NCI-H2227 (cell line): ENCODE measurements around the gene NT5DC2.

Experiments
- DNase-seq: peaks from one replicate; lab custom pipeline; 2025; ENCODE audit not compliant: unreplicated experiment; lab: John Stamatoyannopoulos, UW

NT5DC2 gene

DNA sequence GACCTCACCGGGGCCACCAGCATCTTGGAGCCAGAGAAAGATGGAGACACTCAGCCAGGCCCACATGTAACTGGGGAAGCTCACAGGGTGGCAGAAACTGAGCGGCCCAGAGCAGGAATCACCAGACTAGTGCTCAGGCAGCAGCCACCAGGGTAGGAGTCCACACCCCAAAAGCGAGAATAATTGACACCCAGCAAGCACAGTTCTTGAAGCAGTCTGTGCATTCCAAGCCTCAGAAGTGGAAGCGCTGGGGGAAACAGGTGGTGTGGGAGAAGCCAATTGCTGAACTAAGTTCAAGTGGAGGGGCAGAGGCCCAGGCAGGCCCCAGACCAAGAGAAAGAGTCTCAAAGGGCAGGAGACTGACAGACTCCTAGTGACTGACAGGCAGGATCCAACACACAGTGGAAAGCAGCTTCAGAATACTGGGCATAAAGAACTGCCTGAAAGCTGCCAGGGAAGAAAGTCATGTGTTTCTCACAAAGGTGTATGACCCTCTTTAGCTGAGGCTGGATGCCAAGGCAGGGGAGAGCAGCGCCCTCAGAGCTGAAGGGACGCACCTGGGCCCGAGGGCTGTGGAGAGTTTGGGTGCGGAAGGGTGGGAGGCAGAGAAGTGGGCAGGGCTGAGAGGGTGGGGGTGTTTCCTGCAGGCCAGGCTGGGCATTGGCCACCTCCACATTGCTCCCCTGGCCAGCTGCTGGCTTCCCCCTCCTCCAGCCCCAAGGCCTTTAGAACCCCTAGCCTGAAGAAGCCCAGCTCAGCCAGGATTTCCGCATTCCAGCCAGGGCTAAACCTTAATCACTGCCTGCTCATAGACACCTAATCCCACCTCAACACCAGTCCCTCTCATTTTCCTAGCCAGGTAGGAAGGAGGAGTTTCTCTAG lies 7.7 kb downstream of the NT5DC2 start:
- DNase-seq = no peak

GRCh38 chr3:52524752-52525679 lies 8.6 kb downstream of the NT5DC2 start:
- no peak for DNase-seq

GRCh38 chr3:52524258-52524751 lies 9.4 kb downstream of the NT5DC2 start:
- no peak for DNase-seq

DNA sequence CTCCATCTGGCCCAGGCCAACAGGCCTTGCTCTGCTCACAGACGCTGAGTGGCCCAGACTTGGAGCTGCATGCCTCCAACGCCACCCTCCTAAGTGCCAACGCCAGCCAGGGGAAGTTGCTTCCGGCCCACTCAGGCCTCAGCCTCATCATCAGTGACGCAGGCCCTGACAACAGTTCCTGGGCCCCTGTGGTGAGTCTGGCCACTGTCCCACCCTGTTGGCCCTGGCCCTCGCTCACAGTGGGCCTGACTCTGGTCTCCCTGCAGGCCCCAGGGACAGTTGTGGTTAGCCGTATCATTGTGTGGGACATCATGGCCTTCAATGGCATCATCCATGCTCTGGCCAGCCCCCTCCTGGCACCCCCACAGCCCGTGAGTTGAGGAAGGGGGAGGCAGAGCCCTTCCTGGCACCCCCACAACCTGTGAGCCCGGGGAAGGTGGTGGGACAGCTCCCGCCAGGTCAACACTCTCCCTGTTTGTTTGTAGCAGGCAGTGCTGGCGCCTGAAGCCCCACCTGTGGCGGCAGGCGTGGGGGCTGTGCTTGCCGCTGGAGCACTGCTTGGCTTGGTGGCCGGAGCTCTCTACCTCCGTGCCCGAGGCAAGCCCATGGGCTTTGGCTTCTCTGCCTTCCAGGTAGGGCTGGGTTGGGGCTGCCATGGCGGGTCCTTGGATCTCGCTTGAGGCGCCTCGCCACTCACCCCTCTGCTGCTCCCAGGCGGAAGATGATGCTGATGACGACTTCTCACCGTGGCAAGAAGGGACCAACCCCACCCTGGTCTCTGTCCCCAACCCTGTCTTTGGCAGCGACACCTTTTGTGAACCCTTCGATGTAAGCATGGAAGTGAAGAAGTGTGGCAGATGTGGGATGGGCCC lies 10.0 kb downstream of the NT5DC2 start:
- DNase-seq = no peak

- DNase-seq = no peak
These were observed 10.9 kb downstream of the NT5DC2 start for GRCh38 chr3:52522651-52523251.

GRCh38 chr3:52521881-52522650 lies 11.6 kb downstream of the NT5DC2 start:
- no peak for DNase-seq

GRCh38 chr3:52521488-52521824 lies 12.2 kb downstream of the NT5DC2 start:
- DNase-seq = no peak

GRCh38 chr3:52520716-52521487 lies 12.8 kb downstream of the NT5DC2 start:
- DNase-seq = no peak

DNA sequence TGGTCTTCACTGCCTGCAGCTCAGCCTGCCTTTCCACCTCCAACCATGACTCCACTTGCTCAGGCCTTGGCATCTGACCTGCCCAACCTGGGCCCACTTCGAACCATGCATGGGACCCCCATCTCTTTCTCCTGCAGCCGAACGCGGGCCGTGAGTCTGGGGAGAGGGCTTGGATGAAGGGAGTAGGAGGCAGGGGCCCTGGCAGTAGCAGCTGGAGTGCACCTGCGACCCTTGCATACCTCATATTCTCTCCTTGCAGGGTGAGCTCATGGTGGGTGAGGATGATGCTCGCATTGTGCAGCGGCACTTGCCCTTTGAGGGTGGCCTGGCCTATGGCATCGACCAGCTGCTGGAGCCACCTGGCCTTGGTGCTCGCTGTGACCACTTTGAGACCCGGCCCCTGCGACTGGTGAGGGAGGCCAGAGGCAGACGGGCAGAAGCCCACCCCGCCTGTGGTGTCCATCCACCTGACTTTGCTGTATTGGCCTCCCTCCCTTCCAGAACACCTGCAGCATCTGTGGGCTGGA lies 13.5 kb downstream of the NT5DC2 start:
- no peak for DNase-seq

- DNase-seq = no peak
These were observed 14.1 kb downstream of the NT5DC2 start for GRCh38 chr3:52519445-52520140.

- DNase-seq = no peak
These were observed 14.8 kb downstream of the NT5DC2 start for GRCh38 chr3:52518723-52519444.

- no peak for DNase-seq
These were observed 15.6 kb downstream of the NT5DC2 start for GRCh38 chr3:52517796-52518722.

DNA sequence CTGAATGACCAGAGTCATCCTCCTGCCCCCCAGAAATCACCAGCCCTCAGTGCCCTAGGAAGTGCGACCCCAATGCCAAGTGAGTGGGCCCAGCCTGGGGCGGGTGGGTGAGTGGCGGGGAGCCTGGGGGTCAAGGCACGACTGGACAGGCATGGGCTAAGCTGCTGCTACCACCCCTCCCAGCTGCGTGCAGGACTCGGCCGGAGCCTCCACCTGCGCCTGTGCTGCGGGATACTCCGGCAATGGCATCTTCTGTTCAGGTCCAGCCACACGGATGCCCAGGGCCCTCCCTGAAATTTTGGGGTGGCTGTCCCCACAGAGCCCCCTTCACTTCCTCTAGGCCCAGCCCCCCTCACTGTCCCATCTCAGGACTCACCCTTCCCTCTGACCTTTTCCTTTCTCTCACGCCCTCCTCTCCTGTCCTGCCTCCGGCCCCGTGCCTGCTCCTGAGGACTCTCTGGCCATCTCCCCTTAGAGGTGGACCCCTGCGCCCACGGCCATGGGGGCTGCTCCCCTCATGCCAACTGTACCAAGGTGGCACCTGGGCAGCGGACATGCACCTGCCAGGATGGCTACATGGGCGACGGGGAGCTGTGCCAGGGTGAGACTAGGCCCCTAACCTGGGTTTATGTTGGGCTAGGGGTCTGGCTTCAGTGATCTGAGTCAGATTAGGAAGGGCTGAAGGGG lies 17.0 kb downstream of the NT5DC2 start:
- DNase-seq = no peak

GRCh38 chr3:52515192-52515591 lies 18.5 kb downstream of the NT5DC2 start:
- DNase-seq = no peak

DNA sequence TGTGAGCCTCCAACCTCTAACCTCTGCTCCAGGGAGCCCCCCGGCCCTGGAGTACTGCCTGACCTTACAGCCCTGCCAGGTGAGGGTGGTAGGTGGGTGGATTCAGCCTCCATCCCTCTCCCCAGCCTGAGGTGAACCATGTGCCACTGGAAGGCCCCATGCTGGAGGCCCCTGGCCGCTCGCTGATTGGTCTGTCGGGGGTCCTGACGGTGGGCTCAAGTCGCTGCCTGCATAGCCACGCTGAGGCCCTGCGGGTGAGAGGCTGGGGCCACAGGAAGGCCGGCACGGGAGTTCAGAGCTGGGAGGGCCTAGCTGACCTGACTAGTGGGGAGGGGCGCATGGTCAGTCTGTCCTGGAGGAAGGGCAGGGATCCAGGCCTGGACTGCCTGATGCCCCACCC lies 19.1 kb downstream of the NT5DC2 start:
- no peak for DNase-seq

- DNase-seq = no peak
These were observed 20.4 kb downstream of the NT5DC2 start for GRCh38 chr3:52513281-52513680.
